ENCODE data around the gene PLA2G4D. TPM values are rescaled to one million over a fixed set of nuclear protein-coding genes. Genes with fewer than 3 reads are reported as not detected.

The PLA2G4D gene
- total RNA-seq, 1 experiment from 2014 or later = not detected

- CTCF ChIA-PET = no interaction called here
- no peaks in the 10 kb centered on the region for H3K9me3 ChIP-seq (ENCODE audit: low read depth, low read length, poor library complexity, severe bottlenecking)
- H3K27ac ChIP-seq (ENCODE audit: low read depth, low read length, poor library complexity, severe bottlenecking) = no peak overlapping the region
- no peak overlapping the region for H3K4me3 ChIP-seq (ENCODE audit: low read depth, low read length, poor library complexity, severe bottlenecking)
- intact Hi-C loops (cut with micrococcal nuclease; ENCODE audit: unreplicated experiment) = no loop called here
- H3K27me3 ChIP-seq (replicated peaks; ENCODE audit: insufficient read depth, low read depth, low read length, poor library complexity) = no peaks in the 10 kb centered on the region
- POLR2A ChIA-PET (ENCODE audit: low non-redundant PET) = no interaction called here
- no peak for TF ChIP-seq EZH2 (IDR thresholded peaks at IDR 0.05; ENCODE audit: borderline replicate concordance, low read depth, low read length, poor library complexity, severe bottlenecking)
- no peak for TF ChIP-seq CTCF (conservative IDR thresholded peaks at IDR 0.05; ENCODE audit: low read depth, low read length)
- H3K4me1 ChIP-seq (ENCODE audit: insufficient read depth, low read length, poor library complexity, severe bottlenecking) = peaks cover 8% of the 10 kb centered on the region
- no TSS peak for BruUV-seq (replicated peaks)
- DNase-seq (ENCODE audit: low spot score) = no peak
- no peaks in the 10 kb centered on the region for H3K36me3 ChIP-seq (ENCODE audit: insufficient read depth, low read length, poor library complexity, severe bottlenecking)
Observed at GRCh38 chr15:42078903-42079302, 15.5 kb downstream of the PLA2G4D start.

GRCh38 chr15:42077689-42078088 lies 16.7 kb downstream of the PLA2G4D start:
- H3K27ac ChIP-seq (ENCODE audit: low read depth, low read length, poor library complexity, severe bottlenecking) = no peak overlapping the region
- intact Hi-C loops (cut with micrococcal nuclease; ENCODE audit: unreplicated experiment) = no loop called here
- no peaks in the 10 kb centered on the region for H3K9me3 ChIP-seq (ENCODE audit: low read depth, low read length, poor library complexity, severe bottlenecking)
- DNase-seq (ENCODE audit: low spot score) = no peak
- no peaks in the 10 kb centered on the region for H3K36me3 ChIP-seq (ENCODE audit: insufficient read depth, low read length, poor library complexity, severe bottlenecking)
- no TSS peak for BruUV-seq (replicated peaks)
- H3K27me3 ChIP-seq (replicated peaks; ENCODE audit: insufficient read depth, low read depth, low read length, poor library complexity) = no peaks in the 10 kb centered on the region
- TF ChIP-seq EZH2 (IDR thresholded peaks at IDR 0.05; ENCODE audit: borderline replicate concordance, low read depth, low read length, poor library complexity, severe bottlenecking) (no peak), CTCF (conservative IDR thresholded peaks at IDR 0.05; ENCODE audit: low read depth, low read length) (no peak)
- CTCF ChIA-PET = no interaction called here
- no peak overlapping the region for H3K4me3 ChIP-seq (ENCODE audit: low read depth, low read length, poor library complexity, severe bottlenecking)
- POLR2A ChIA-PET (ENCODE audit: low non-redundant PET) = no interaction called here
- peaks cover 7% of the 10 kb centered on the region for H3K4me1 ChIP-seq (ENCODE audit: insufficient read depth, low read length, poor library complexity, severe bottlenecking)

- H3K36me3 ChIP-seq (ENCODE audit: insufficient read depth, low read length, poor library complexity, severe bottlenecking) = no peaks in the 10 kb centered on the region
- H3K27ac ChIP-seq (ENCODE audit: low read depth, low read length, poor library complexity, severe bottlenecking) = no peak overlapping the region
- DNase-seq (ENCODE audit: low spot score) = no peak
- POLR2A ChIA-PET (ENCODE audit: low non-redundant PET) = no interaction called here
- intact Hi-C loops (cut with micrococcal nuclease; ENCODE audit: unreplicated experiment) = no loop called here
- CTCF ChIA-PET = no interaction called here
- no peaks in the 10 kb centered on the region for H3K27me3 ChIP-seq (replicated peaks; ENCODE audit: insufficient read depth, low read depth, low read length, poor library complexity)
- peaks cover 7% of the 10 kb centered on the region for H3K4me1 ChIP-seq (ENCODE audit: insufficient read depth, low read length, poor library complexity, severe bottlenecking)
- H3K4me3 ChIP-seq (ENCODE audit: low read depth, low read length, poor library complexity, severe bottlenecking) = no peak overlapping the region
- no peaks in the 10 kb centered on the region for H3K9me3 ChIP-seq (ENCODE audit: low read depth, low read length, poor library complexity, severe bottlenecking)
- TF ChIP-seq EZH2 (IDR thresholded peaks at IDR 0.05; ENCODE audit: borderline replicate concordance, low read depth, low read length, poor library complexity, severe bottlenecking) (no peak), CTCF (conservative IDR thresholded peaks at IDR 0.05; ENCODE audit: low read depth, low read length) (no peak)
- no TSS peak for BruUV-seq (replicated peaks)
Observed at GRCh38 chr15:42073418-42073817, 20.9 kb downstream of the PLA2G4D start.

Data from A673 (cell line).